ENCODE measurements around the gene SDCCAG8. TPM values are rescaled to one million over a fixed set of nuclear protein-coding genes. Genes with fewer than 3 reads are reported as not detected.

Gene SDCCAG8
- total RNA-seq, 1 experiment from 2014 or later = 10.0 TPM

DNA sequence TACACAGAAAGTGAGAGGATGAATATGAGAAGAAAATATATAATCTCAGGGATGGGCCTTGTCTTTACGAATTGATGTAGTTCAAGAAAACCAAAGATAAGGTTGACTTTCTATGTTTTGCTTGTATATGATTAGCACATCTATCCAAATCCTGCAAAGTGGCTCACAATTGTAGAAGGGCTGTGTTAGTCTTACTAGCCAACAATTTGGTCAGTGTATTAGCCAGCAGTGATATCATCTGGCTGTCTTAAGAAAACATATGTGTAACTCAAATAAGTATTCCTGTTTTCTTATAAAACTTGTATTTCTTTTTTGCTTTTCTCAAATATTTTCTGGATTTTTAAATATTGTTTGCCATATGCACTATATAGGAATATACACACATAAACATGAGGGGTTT is 5.5 kb downstream of the SDCCAG8 start:
- Histone ChIP-seq H2BK15ac (ENCODE audit: low read depth, low read length) (no peak overlapping the region), H3K79me1 (ENCODE audit: insufficient read depth, low read depth, low read length, poor library complexity, severe bottlenecking) (no peaks in the 10 kb centered on the region), H3K23me2 (ENCODE audit: insufficient read length, low read depth, low read length, poor library complexity, severe bottlenecking) (peaks cover under 1% of the 10 kb centered on the region), H2BK20ac (ENCODE audit: low read depth, low read length, poor library complexity, severe bottlenecking) (no peak overlapping the region), H3T11ph (ENCODE audit: low read length) (no peak overlapping the region), H3K79me2 (ENCODE audit: insufficient read depth, low read length) (no peaks in the 10 kb centered on the region), H3K27ac (ENCODE audit: insufficient read length, low read depth, low read length) (no peak overlapping the region), H3K18ac (ENCODE audit: insufficient read length, low read depth, low read length) (no peak overlapping the region), H3K27me3 (ENCODE audit: insufficient read depth, low read length) (no peaks in the 10 kb centered on the region), H3K9me3 (ENCODE audit: control insufficient read depth, low read depth, low read length) (no peaks in the 10 kb centered on the region), H4K5ac (ENCODE audit: insufficient read length, low read depth, low read length) (no peak overlapping the region), H2BK5ac (ENCODE audit: insufficient read length, low read length) (no peak overlapping the region), H3K23ac (ENCODE audit: insufficient read length, low read depth, low read length) (no peak overlapping the region), H2BK120ac (ENCODE audit: low read depth, low read length, poor library complexity, severe bottlenecking) (no peak overlapping the region), H3K4me2 (ENCODE audit: insufficient read depth, insufficient read length, low read length) (no peak overlapping the region), H3K56ac (ENCODE audit: insufficient read length, low read depth, low read length) (no peak overlapping the region), H4K20me1 (ENCODE audit: control insufficient read depth, insufficient read depth, insufficient read length) (no peaks in the 10 kb centered on the region), H4K91ac (ENCODE audit: insufficient read length, low read depth, low read length) (no peak overlapping the region), H2AK5ac (ENCODE audit: insufficient read length, low read length) (no peak overlapping the region), H3K14ac (ENCODE audit: insufficient read depth, low read length) (no peak overlapping the region), H2AFZ (ENCODE audit: low read length) (no peak overlapping the region), H3K4ac (ENCODE audit: low read depth, low read length) (no peak overlapping the region), H3K9ac (ENCODE audit: extremely low read depth, insufficient read length, low read length) (no peak overlapping the region), H2BK12ac (ENCODE audit: insufficient read length, low read depth, low read length) (no peak overlapping the region), H3K4me1 (ENCODE audit: insufficient read depth, low read length) (no peaks in the 10 kb centered on the region), H4K8ac (replicated peaks; ENCODE audit: insufficient read length, low read depth, low read length) (no peak overlapping the region)
- Mint-ChIP-seq H3K36me3 (ENCODE audit: insufficient read depth in 1 of 3, low read depth in 3 of 3) (no peaks in the 10 kb centered on the region; a peak in 1 of 7 replicates), H3K9me3 (no peaks in the 10 kb centered on the region), H3K27ac (no peak overlapping the region), H3K4me1 (peaks cover 0 to 3% of the 10 kb centered on the region in 2 experiments; a peak in 2 of 4 replicates), H3K27me3 (ENCODE audit: low read depth) (no peaks in the 10 kb centered on the region), H3K4me3 (no peak overlapping the region)
- DNase-seq = no peak
- no peak for TF ChIP-seq CTCF (conservative IDR thresholded peaks at IDR 0.05)
- no CpG with 5 or more reads among the region's 1 CpG for whole genome bisulfite sequencing (ENCODE audit: extremely low coverage, insufficient read length, low lambda C conversion rate)
